HepG2 (cell line): ENCODE data around the gene INTS15. TPM values are rescaled to one million over a fixed set of nuclear protein-coding genes. Genes with fewer than 3 reads are reported as not detected.

Experiments
- BRCA1 ChIP-seq: sonication (generic); formaldehyde crosslinking; IDR thresholded peaks from 2 replicates; pipeline ENCODE4 v1.4.0; 2020; ENCODE audit warnings: missing genetic modification reagents
- ETS1 ChIP-seq: sonication (generic); formaldehyde crosslinking; IDR thresholded peaks from 2 replicates; pipeline ENCODE4 v1.4.0; 2020; ENCODE audit warnings: missing genetic modification reagents
- HOXA3 ChIP-seq: sonication (generic); formaldehyde crosslinking; IDR thresholded peaks from 2 replicates; pipeline ENCODE4 v1.5.0; 2020; ENCODE audit warnings: missing genetic modification reagents
- HOXD1 ChIP-seq: sonication (generic); formaldehyde crosslinking; IDR thresholded peaks from 2 replicates; pipeline ENCODE4 v1.5.0; 2020; ENCODE audit warnings: missing genetic modification reagents
- MAF1 ChIP-seq: sonication (generic); formaldehyde crosslinking; IDR thresholded peaks from 2 replicates; pipeline ENCODE4 v1.5.0; 2020; ENCODE audit warnings: missing genetic modification reagents, borderline replicate concordance
- MATR3 ChIP-seq: sonication (generic); formaldehyde crosslinking; IDR thresholded peaks from 2 replicates; pipeline ENCODE4 v1.4.0; 2020; ENCODE audit warnings: missing genetic modification reagents
- PHF20 ChIP-seq: sonication (generic); formaldehyde crosslinking; IDR thresholded peaks from 2 replicates; pipeline ENCODE4 v1.5.0; 2020; ENCODE audit warnings: mild to moderate bottlenecking, missing genetic modification reagents
- SAFB2 ChIP-seq: sonication (generic); formaldehyde crosslinking; IDR thresholded peaks from 2 replicates; pipeline ENCODE4 v1.5.1; 2020; ENCODE audit warnings: missing genetic modification reagents, low read depth, mild to moderate bottlenecking, borderline replicate concordance
- SAP130 ChIP-seq: IDR thresholded peaks from 2 replicates; pipeline ENCODE4 v1.6.1; 2016; ENCODE audit warnings: low read depth
- SETDB1 ChIP-seq: sonication (generic); formaldehyde crosslinking; IDR thresholded peaks from 2 replicates; pipeline ENCODE4 v1.5.1; 2020; ENCODE audit warnings: missing genetic modification reagents, mild to moderate bottlenecking, borderline replicate concordance
- SNAI1 ChIP-seq: sonication (generic); formaldehyde crosslinking; IDR thresholded peaks from 2 replicates; pipeline ENCODE4 v1.5.0; 2020; ENCODE audit warnings: mild to moderate bottlenecking, missing genetic modification reagents, borderline replicate concordance
- SPEN ChIP-seq: sonication (generic); formaldehyde crosslinking; IDR thresholded peaks from 2 replicates; pipeline ENCODE4 v1.5.1; 2020; ENCODE audit warnings: low read depth, mild to moderate bottlenecking, missing genetic modification reagents
- TAF1 ChIP-seq: sonication (generic); formaldehyde crosslinking; IDR thresholded peaks from 2 replicates; pipeline ENCODE4 v1.4.0; 2020; ENCODE audit warnings: missing genetic modification reagents
- ZBTB10 ChIP-seq: sonication (generic); formaldehyde crosslinking; IDR thresholded peaks from 2 replicates; pipeline ENCODE4 v1.4.0; 2020; ENCODE audit warnings: missing genetic modification reagents, borderline replicate concordance
- ZBTB43 ChIP-seq: sonication (generic); formaldehyde crosslinking; conservative IDR thresholded peaks from 2 replicates; pipeline ENCODE4 v1.4.0; 2020; ENCODE audit warnings: missing genetic modification reagents
- ZFP37 ChIP-seq: sonication (generic); formaldehyde crosslinking; IDR thresholded peaks from 2 replicates; pipeline ENCODE4 v1.4.0; 2020; ENCODE audit warnings: missing genetic modification reagents, borderline replicate concordance
- ZMYM2 ChIP-seq: sonication (generic); formaldehyde crosslinking; IDR thresholded peaks from 2 replicates; pipeline ENCODE4 v1.8.0; 2022; ENCODE audit warnings: mild to moderate bottlenecking, missing genetic modification reagents
- ZNF136 ChIP-seq: sonication (generic); formaldehyde crosslinking; IDR thresholded peaks from 2 replicates; pipeline ENCODE4 v1.8.1; 2022; ENCODE audit warnings: low read depth, mild to moderate bottlenecking, moderate library complexity, missing genetic modification reagents
- ZNF34 ChIP-seq: sonication (generic); formaldehyde crosslinking; IDR thresholded peaks from 2 replicates; pipeline ENCODE4 v1.4.0; 2020; ENCODE audit warnings: mild to moderate bottlenecking, missing genetic modification reagents, borderline replicate concordance
- ZNF569 ChIP-seq: sonication (generic); formaldehyde crosslinking; IDR thresholded peaks from 2 replicates; pipeline ENCODE4 v1.5.0; 2020; ENCODE audit warnings: mild to moderate bottlenecking, missing genetic modification reagents, moderate library complexity, borderline replicate concordance
- polyA plus RNA-seq, 8 experiments: library from polyadenylated mRNA; depleted of rRNA in 3 of 8; stranded (reverse) in 7 of 8; unstranded in 1 of 8; fragments of >200 nt; fragmentation: Illumina TruSeq in 4 of 8; extraction: Trizol in 4 of 8; gene quantifications; 2 replicates each; pipeline versions ENCODE4 v1.2.1 to v1.2.3, GENCODE V29; 2011 to 2016; ENCODE audit warnings: low read depth in 4 of 8, missing spikeins in 1 of 8, mixed read lengths in 1 of 8; ENCODE audit not compliant: insufficient read depth in 1 of 8
- total RNA-seq, 5 experiments: library from RNA; depleted of rRNA; stranded (reverse); fragments of >200 nt; fragmentation: Illumina TruSeq; extraction: Trizol; gene quantifications; 2 replicates each; pipeline ENCODE4 v1.2.3, GENCODE V29; 2016; ENCODE audit warnings: low read depth in 1 of 5
- TF ChIP-seq, protein P1 (sequence below): sonication (generic); formaldehyde crosslinking; IDR thresholded peaks from 2 replicates; pipeline ENCODE4 v1.5.0; 2020; ENCODE audit warnings: mild to moderate bottlenecking, missing genetic modification reagents

Gene INTS15
- total and polyA plus RNA-seq, 2 of the 13 experiments (the other 11 are each of a cell fraction or from before 2014, with no cell fraction given): 16.3 to 25.7 TPM

- TF ChIP-seq BRCA1 (CRISPR knock-in tag): no peak
- no peak; the same call in 1 of the 2 replicates for TF ChIP-seq ZBTB43 (CRISPR knock-in tag)
- TF ChIP-seq ZBTB10 (CRISPR knock-in tag): peak; percentile 23; the same call in 1 of the 2 replicates
- TF ChIP-seq MATR3 (CRISPR knock-in tag): no peak
- TF ChIP-seq ZNF569 (CRISPR knock-in tag): no peak
- TF ChIP-seq HOXA3 (CRISPR knock-in tag): peak; percentile 62; the same call in 1 of the 2 replicates
- TF ChIP-seq, protein P1, sequence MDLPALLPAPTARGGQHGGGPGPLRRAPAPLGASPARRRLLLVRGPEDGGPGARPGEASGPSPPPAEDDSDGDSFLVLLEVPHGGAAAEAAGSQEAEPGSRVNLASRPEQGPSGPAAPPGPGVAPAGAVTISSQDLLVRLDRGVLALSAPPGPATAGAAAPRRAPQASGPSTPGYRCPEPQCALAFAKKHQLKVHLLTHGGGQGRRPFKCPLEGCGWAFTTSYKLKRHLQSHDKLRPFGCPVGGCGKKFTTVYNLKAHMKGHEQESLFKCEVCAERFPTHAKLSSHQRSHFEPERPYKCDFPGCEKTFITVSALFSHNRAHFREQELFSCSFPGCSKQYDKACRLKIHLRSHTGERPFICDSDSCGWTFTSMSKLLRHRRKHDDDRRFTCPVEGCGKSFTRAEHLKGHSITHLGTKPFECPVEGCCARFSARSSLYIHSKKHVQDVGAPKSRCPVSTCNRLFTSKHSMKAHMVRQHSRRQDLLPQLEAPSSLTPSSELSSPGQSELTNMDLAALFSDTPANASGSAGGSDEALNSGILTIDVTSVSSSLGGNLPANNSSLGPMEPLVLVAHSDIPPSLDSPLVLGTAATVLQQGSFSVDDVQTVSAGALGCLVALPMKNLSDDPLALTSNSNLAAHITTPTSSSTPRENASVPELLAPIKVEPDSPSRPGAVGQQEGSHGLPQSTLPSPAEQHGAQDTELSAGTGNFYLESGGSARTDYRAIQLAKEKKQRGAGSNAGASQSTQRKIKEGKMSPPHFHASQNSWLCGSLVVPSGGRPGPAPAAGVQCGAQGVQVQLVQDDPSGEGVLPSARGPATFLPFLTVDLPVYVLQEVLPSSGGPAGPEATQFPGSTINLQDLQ (CRISPR knock-in tag): 0 out of 2 replicates have a peak, but pooled peaks have one; percentile 62
- TF ChIP-seq HOXD1: 0 out of 2 replicates have a peak, but pooled peaks have one; percentile 28
- TF ChIP-seq SPEN (CRISPR knock-in tag): peak; percentile 75; the same call in 1 of the 2 replicates
- TF ChIP-seq TAF1 (CRISPR knock-in tag): peak; percentile 37; the same call in 1 of the 2 replicates
- peak; percentile 69; the same call in 1 of the 2 replicates for TF ChIP-seq SAFB2 (CRISPR knock-in tag)
- no peak for TF ChIP-seq ETS1 (CRISPR knock-in tag)
- no peak for TF ChIP-seq ZNF34
- TF ChIP-seq SETDB1 (CRISPR knock-in tag): no peak
- TF ChIP-seq PHF20 (CRISPR knock-in tag): peak; percentile 54
- TF ChIP-seq SNAI1 (CRISPR knock-in tag): no peak
- TF ChIP-seq ZFP37: no peak
- no peak for TF ChIP-seq ZNF136 (CRISPR knock-in tag)
- TF ChIP-seq SAP130 (CRISPR knock-in tag): peak; percentile 70
- no peak for TF ChIP-seq MAF1
- TF ChIP-seq ZMYM2: no peak
Observed at GRCh38 chr7:6589829-6590644, at the start of gene INTS15 (continued).
